ENCODE data around the gene ATG16L1.

Gene ATG16L1

DNA sequence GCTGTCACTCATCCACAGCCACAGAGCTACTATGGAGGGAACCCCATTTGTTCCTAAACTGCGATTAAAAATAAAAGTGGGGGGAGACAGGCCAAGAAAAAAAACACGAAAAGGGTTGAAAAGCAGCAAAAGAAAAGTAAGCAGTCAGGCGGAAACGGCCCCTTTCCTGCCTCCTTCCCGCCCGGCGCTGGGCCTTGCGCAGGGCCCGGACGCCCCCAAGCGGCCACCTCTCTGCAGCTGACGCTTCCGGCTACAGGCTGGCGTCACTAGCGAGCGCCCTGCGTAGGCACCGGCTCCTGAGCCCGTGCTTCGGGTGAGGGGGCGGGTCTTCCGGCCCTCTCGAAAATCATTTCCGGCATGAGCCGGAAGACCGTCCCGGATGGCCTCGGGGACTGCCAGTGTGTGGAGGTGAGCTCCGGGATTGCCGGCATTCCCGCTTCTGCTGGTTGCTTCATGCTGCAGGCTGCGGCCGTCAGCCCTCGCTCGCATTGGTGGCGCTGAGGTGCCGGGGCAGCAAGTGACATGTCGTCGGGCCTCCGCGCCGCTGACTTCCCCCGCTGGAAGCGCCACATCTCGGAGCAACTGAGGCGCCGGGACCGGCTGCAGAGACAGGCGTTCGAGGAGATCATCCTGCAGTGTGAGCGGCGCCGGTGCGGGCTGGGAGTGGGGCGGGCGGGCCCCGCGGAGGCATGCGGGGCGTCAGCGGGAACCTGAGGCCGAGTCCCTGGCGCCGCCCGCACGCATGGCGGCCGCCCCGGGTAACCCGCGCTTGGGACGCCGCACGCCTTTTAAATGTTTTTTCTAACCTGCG, at the start of gene ATG16L1:
Gene ATG16L1 (plus strand): TSS at position 368 of the 811 bp plus-strand sequence. CDS start 155 bp downstream, at position 523.
- Histone ChIP-seq H3K9me3 (replicated peaks; ENCODE audit: insufficient read depth, low read length) (no peaks in the 10 kb centered on the region), H3K4me1 (ENCODE audit: low read length) (no peaks in the 10 kb centered on the region; the same call in 1 of the 2 replicates), H3K4me2 (ENCODE audit: low read depth, low read length) (peak within 1 kb of the TSS; percentile 56), H3K9me2 (replicated peaks; ENCODE audit: insufficient read depth, low read length) (no peaks in the 10 kb centered on the region), H3K27me3 (replicated peaks; ENCODE audit: insufficient read depth, low read length) (no peaks in the 10 kb centered on the region), H3F3A (ENCODE audit: insufficient read depth, low read length) (peaks cover 4% of the 10 kb centered on the region; the same call in 1 of the 2 replicates), H3K36me3 (replicated peaks; ENCODE audit: insufficient read depth, low read length) (no peaks in the 10 kb centered on the region; the same call in 1 of the 2 replicates), H3K79me2 (ENCODE audit: low read length) (peaks cover 48% of the 10 kb centered on the region), H2AFZ (ENCODE audit: low read length) (peak within 1 kb of the TSS; percentile 89), H3K27ac (ENCODE audit: low read length) (peak within 1 kb of the TSS; percentile 44; the same call in 1 of the 2 replicates), H4K20me1 (ENCODE audit: insufficient read depth, low read length) (no peaks in the 10 kb centered on the region), H3K4me3 (ENCODE audit: low read length) (peak within 1 kb of the TSS; percentile 96), H3K9ac (ENCODE audit: low read length) (peak within 1 kb of the TSS; percentile 89)
- TF ChIP-seq, protein P1, sequence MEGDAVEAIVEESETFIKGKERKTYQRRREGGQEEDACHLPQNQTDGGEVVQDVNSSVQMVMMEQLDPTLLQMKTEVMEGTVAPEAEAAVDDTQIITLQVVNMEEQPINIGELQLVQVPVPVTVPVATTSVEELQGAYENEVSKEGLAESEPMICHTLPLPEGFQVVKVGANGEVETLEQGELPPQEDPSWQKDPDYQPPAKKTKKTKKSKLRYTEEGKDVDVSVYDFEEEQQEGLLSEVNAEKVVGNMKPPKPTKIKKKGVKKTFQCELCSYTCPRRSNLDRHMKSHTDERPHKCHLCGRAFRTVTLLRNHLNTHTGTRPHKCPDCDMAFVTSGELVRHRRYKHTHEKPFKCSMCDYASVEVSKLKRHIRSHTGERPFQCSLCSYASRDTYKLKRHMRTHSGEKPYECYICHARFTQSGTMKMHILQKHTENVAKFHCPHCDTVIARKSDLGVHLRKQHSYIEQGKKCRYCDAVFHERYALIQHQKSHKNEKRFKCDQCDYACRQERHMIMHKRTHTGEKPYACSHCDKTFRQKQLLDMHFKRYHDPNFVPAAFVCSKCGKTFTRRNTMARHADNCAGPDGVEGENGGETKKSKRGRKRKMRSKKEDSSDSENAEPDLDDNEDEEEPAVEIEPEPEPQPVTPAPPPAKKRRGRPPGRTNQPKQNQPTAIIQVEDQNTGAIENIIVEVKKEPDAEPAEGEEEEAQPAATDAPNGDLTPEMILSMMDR (IDR thresholded peaks at IDR 0.05; ENCODE audit: low read length) = peak; percentile 86
- TF ChIP-seq EZH2 (optimal IDR thresholded peaks at IDR 0.05; ENCODE audit: low read depth, low read length) = no peak
- TF ChIP-seq EZH2phosphoT487 (IDR thresholded peaks at IDR 0.05; ENCODE audit: low read length) = no peak
- DNase-seq = peak; percentile 97

DNA sequence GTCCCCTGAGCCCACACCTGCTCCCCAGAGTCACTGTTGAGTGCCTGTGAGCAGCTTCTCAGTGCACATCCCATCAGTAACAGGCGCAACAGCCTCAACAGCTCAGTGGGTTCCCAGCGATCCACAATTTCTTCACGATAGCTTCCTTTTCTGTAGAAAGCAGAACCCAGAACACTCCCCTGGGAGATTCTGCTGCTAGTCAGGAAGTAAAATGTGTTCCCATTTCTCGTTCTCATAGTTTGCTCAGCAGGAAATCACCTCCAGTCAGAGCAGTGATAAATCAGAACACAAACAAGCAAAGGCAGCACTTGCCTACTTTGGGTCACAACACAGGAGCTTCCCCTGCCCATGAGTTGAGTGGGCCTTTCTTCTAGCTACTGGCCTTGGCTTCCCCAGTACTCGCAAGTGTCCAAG, 48.9 kb upstream of the ATG16L1 start:
- H3F3A ChIP-seq (ENCODE audit: insufficient read depth, low read length) = no peaks in the 10 kb centered on the region
- no peak overlapping the region for H3K4me2 ChIP-seq (ENCODE audit: low read depth, low read length)

DNA sequence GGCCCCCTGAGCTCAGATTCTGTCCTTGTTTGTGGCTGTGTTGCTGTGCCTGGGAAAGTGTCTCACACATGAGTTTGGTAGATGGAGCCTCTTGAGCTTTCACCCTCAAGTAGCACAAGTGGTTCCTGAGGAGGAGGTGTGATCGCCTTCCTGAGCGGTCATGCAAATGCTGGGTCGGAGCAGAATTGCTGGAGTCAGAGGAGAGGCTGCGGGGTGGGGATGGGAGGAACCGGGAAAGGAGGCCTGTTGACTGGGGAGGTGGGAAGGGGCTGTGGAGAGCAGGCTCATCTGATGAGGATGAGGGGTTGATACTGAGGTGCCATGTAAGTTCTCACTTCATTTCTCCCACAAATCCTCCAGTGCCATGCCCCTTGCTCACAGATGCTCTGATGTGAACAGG, 48.4 kb upstream of the ATG16L1 start:
- Histone ChIP-seq H3K9me3 (replicated peaks; ENCODE audit: insufficient read depth, low read length) (no peaks in the 10 kb centered on the region), H3K9ac (ENCODE audit: low read length) (no peak overlapping the region), H3K4me3 (ENCODE audit: low read length) (no peak overlapping the region), H2AFZ (ENCODE audit: low read length) (no peak overlapping the region), H3K27me3 (replicated peaks; ENCODE audit: insufficient read depth, low read length) (no peaks in the 10 kb centered on the region), H3K79me2 (ENCODE audit: low read length) (no peaks in the 10 kb centered on the region), H3K4me2 (ENCODE audit: low read depth, low read length) (no peak overlapping the region), H3K4me1 (ENCODE audit: low read length) (no peaks in the 10 kb centered on the region), H3K9me2 (replicated peaks; ENCODE audit: insufficient read depth, low read length) (no peaks in the 10 kb centered on the region), H3F3A (ENCODE audit: insufficient read depth, low read length) (no peaks in the 10 kb centered on the region), H3K27ac (ENCODE audit: low read length) (no peak overlapping the region), H4K20me1 (ENCODE audit: insufficient read depth, low read length) (no peaks in the 10 kb centered on the region), H3K36me3 (replicated peaks; ENCODE audit: insufficient read depth, low read length) (no peaks in the 10 kb centered on the region)
- TF ChIP-seq, protein P1 (IDR thresholded peaks at IDR 0.05; ENCODE audit: low read length) = no peak
- TF ChIP-seq EZH2phosphoT487 (IDR thresholded peaks at IDR 0.05; ENCODE audit: low read length) (no peak), EZH2 (optimal IDR thresholded peaks at IDR 0.05; ENCODE audit: low read depth, low read length) (no peak)
- DNase-seq = no peak

More for the DNA sequence above, 48.9 kb upstream of the ATG16L1 start:
- no peaks in the 10 kb centered on the region for H4K20me1 ChIP-seq (ENCODE audit: insufficient read depth, low read length)
- no peaks in the 10 kb centered on the region for H3K9me2 ChIP-seq (replicated peaks; ENCODE audit: insufficient read depth, low read length)
- no peaks in the 10 kb centered on the region for H3K9me3 ChIP-seq (replicated peaks; ENCODE audit: insufficient read depth, low read length)
- no peak overlapping the region for H2AFZ ChIP-seq (ENCODE audit: low read length)
- H3K27me3 ChIP-seq (replicated peaks; ENCODE audit: insufficient read depth, low read length) = no peaks in the 10 kb centered on the region
- H3K36me3 ChIP-seq (replicated peaks; ENCODE audit: insufficient read depth, low read length) = no peaks in the 10 kb centered on the region
- no peaks in the 10 kb centered on the region for H3K4me1 ChIP-seq (ENCODE audit: low read length)
- no peak overlapping the region for H3K4me3 ChIP-seq (ENCODE audit: low read length)
- TF ChIP-seq, protein P1 (IDR thresholded peaks at IDR 0.05; ENCODE audit: low read length) = no peak
- TF ChIP-seq EZH2 (optimal IDR thresholded peaks at IDR 0.05; ENCODE audit: low read depth, low read length) = no peak
- TF ChIP-seq EZH2phosphoT487 (IDR thresholded peaks at IDR 0.05; ENCODE audit: low read length) = no peak
- H3K79me2 ChIP-seq (ENCODE audit: low read length) = no peaks in the 10 kb centered on the region
- no peak for DNase-seq
- no peak overlapping the region for H3K9ac ChIP-seq (ENCODE audit: low read length)
- H3K27ac ChIP-seq (ENCODE audit: low read length) = no peak overlapping the region

Measured in MM.1S (cell line).